ENCODE data around the gene CCDC171.
A peak's percentile ranks its signal among the peaks of the same experiment; 100 is the strongest.

- no peak for TF ChIP-seq POU2F2 (IDR thresholded peaks at IDR 0.05; ENCODE audit: borderline replicate concordance, low read depth, low read length)
- TF ChIP-seq SP1 (IDR thresholded peaks at IDR 0.05; ENCODE audit: low read depth, low read length) = no peak
- TF ChIP-seq EGR1 (IDR thresholded peaks at IDR 0.05; ENCODE audit: borderline replicate concordance in 1 of 2, low read depth in 2 of 2, low read length in 2 of 2) = no peak
- no peak for TF ChIP-seq ZBTB4 (CRISPR knock-in tag; IDR thresholded peaks at IDR 0.05)
- TF ChIP-seq RB1 (IDR thresholded peaks at IDR 0.05; ENCODE audit: borderline replicate concordance) = no peak
- peak; percentile 25; the same call in 1 of the 2 replicates for TF ChIP-seq SMC3 (IDR thresholded peaks at IDR 0.05; ENCODE audit: borderline replicate concordance, low read length)
- TF ChIP-seq RFX5 (IDR thresholded peaks at IDR 0.05; ENCODE audit: low read depth, low read length) = no peak
- peak; percentile 20 to 49 (median 43); a peak in 4 of 6 replicates for TF ChIP-seq CTCF (IDR thresholded peaks at IDR 0.05 in 2 of 3, conservative IDR thresholded peaks at IDR 0.05 in 1 of 3; ENCODE audit: control insufficient read depth in 2 of 3, extremely low read depth in 1 of 3, insufficient read depth in 1 of 3, low read depth in 3 of 3, low read length in 3 of 3)
- TF ChIP-seq ELK1 (IDR thresholded peaks at IDR 0.05; ENCODE audit: low read depth, low read length) = no peak
- no peak for TF ChIP-seq E2F8 (IDR thresholded peaks at IDR 0.05; ENCODE audit: low read depth, partially characterized antibody)
- TF ChIP-seq ZSCAN29 (IDR thresholded peaks at IDR 0.05) = no peak
- no peak for TF ChIP-seq NKRF (conservative IDR thresholded peaks at IDR 0.05)
- TF ChIP-seq ATF3 (IDR thresholded peaks at IDR 0.05; ENCODE audit: borderline replicate concordance, extremely low read depth, low read depth, low read length) = no peak
- TF ChIP-seq CEBPZ (IDR thresholded peaks at IDR 0.05; ENCODE audit: low read depth, low read length) = no peak
Measured at GRCh38 chr9:15513335-15513734, 39.5 kb upstream of the CCDC171 start.

Measured in GM12878 (cell line).